Measurements from ENCODE around the gene MFN2.

MFN2 gene

GRCh38 chr1:11960276-11960675 lies 20.0 kb upstream of the MFN2 start:
- DNase-seq (ENCODE audit: low read depth, low spot score) = no peak

- no peak for DNase-seq (ENCODE audit: low read depth, low spot score)
Observed at GRCh38 chr1:11960715-11961114, 19.5 kb upstream of the MFN2 start.

- no peak for DNase-seq (ENCODE audit: low read depth, low spot score)
Observed at GRCh38 chr1:11961230-11961629, 19.0 kb upstream of the MFN2 start.

- DNase-seq (ENCODE audit: low read depth, low spot score) = no peak
Observed at GRCh38 chr1:11963622-11964021, 16.6 kb upstream of the MFN2 start.

- no peak for DNase-seq (ENCODE audit: low read depth, low spot score)
Observed at GRCh38 chr1:11964656-11965055, 15.6 kb upstream of the MFN2 start.

- no peak for DNase-seq (ENCODE audit: low read depth, low spot score)
Observed at GRCh38 chr1:11967028-11967547, 13.2 kb upstream of the MFN2 start.

GRCh38 chr1:11970441-11971185 lies 9.6 kb upstream of the MFN2 start:
- no peak for DNase-seq (ENCODE audit: low read depth, low spot score)

- no peak for DNase-seq (ENCODE audit: low read depth, low spot score)
Observed at GRCh38 chr1:11977625-11978024, 2.6 kb upstream of the MFN2 start.

GRCh38 chr1:11978301-11978700 lies 1.9 kb upstream of the MFN2 start:
- DNase-seq (ENCODE audit: low read depth, low spot score) = no peak

GRCh38 chr1:11979028-11979850 lies 1.0 kb upstream of the MFN2 start:
- no peak for DNase-seq (ENCODE audit: low read depth, low spot score)

- DNase-seq (ENCODE audit: low read depth, low spot score) = no peak
Observed at GRCh38 chr1:11980676-11980972, 380 bp downstream of the MFN2 start.

- no peak for DNase-seq (ENCODE audit: low read depth, low spot score)
Observed at GRCh38 chr1:11981378-11982009, 1.2 kb downstream of the MFN2 start.

GRCh38 chr1:11982010-11982392 lies 1.8 kb downstream of the MFN2 start:
- no peak for DNase-seq (ENCODE audit: low read depth, low spot score)

GRCh38 chr1:11984121-11984520 lies 3.9 kb downstream of the MFN2 start:
- DNase-seq (ENCODE audit: low read depth, low spot score) = no peak

GRCh38 chr1:11984576-11984975 lies 4.3 kb downstream of the MFN2 start:
- DNase-seq (ENCODE audit: low read depth, low spot score) = no peak

- no peak for DNase-seq (ENCODE audit: low read depth, low spot score)
Observed at GRCh38 chr1:11985171-11985570, 4.9 kb downstream of the MFN2 start.

- peak; percentile 65 for DNase-seq (ENCODE audit: low read depth, low spot score)
Observed at GRCh38 chr1:11985851-11986250, 5.6 kb downstream of the MFN2 start.

GRCh38 chr1:11989669-11990068 lies 9.4 kb downstream of the MFN2 start:
- DNase-seq (ENCODE audit: low read depth, low spot score) = no peak

- DNase-seq (ENCODE audit: low read depth, low spot score) = no peak
Observed at GRCh38 chr1:11990303-11991032, 10.2 kb downstream of the MFN2 start.

GRCh38 chr1:11991969-11992676 lies 11.9 kb downstream of the MFN2 start:
- DNase-seq (ENCODE audit: low read depth, low spot score) = no peak

All from brain pericyte (primary cell).